HG03025 (cell line): ENCODE results near the gene BSX.

Source experiments
- ATAC-seq: cut with Tn5 transposase; IDR thresholded peaks from one replicate; pipeline ENCODE4 v1.9.1; 2021; ENCODE audit warnings: mild to moderate bottlenecking, moderate library complexity; ENCODE audit not compliant: unreplicated experiment, low FRiP score

Gene BSX

DNA sequence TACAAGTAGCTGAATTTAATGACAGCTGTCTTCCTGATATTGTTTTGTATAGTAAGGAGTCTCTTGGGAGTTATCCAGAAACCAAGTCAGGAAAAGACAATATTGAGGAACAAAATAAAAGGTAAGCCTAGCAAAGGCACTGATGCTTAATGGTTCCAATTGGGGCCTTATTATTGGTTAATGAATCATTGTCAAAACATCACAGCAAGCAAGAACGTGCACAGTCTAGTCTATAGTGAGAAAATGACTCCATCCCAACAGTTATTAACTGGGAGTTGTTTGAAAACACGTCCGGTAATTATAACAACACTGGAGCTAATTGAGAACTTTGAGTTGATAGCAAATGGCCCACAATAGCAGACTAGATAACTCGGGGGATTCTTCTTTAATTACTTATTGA is 17.7 kb downstream of the BSX start:
- no peak for ATAC-seq

DNA sequence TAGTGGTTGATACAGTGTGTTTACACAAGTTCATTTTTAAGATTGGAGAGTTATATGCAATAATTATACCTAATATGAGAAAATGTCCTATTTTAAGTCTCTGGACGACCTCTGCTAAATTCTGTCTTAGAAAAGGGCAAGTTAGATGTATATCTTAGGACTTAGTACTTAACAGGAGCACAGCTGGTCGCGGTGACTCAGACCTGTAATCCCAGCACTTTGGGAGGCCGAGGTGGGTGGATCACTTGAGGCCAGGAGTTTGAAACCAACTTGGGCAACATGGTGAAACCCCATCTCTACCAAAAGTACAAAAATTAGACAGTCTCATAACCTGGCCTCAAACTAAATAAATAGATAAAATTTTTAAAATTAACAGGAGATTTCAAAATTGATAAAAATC is 27.2 kb downstream of the BSX start:
- no peak for ATAC-seq

DNA sequence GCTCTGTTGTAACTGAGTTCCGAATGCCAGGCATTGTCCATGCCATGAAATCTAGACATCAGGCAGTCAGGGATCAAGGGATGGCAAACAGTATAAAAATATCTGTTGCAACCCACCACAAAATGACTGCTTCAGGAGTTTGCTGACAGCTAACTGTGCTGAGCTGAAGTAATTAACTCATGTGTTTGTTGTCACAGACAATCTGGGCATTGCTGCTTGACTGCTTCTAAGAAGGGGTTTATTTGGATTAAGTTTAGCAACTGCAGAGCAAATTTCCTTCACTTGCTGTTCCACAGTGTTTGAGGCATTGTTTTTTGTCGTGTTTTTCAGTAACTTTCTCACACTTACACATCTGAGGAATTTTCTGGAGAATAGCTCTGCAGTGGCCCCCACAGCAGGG is 30.4 kb downstream of the BSX start:
- no peak for ATAC-seq

DNA sequence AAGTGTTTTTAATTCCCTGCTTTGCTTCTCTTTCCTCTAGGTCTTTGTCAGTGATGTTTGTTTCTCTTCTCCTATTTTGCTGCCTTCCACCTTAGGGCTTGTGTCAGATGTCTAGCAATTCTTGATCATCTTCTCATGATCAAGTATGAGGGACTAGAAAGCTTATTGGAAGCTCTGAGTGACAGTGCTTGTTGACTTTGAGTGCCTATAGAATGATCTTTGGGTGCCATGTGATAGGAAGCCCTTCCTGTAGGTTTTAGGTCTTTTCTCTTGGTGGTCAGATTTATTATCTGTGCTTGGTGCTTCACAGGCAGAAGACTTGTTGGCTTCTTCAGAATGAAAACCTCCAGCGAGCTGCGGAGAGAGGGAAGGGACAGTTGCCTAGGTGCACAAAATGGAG is 43.1 kb downstream of the BSX start:
- ATAC-seq: no peak

DNA sequence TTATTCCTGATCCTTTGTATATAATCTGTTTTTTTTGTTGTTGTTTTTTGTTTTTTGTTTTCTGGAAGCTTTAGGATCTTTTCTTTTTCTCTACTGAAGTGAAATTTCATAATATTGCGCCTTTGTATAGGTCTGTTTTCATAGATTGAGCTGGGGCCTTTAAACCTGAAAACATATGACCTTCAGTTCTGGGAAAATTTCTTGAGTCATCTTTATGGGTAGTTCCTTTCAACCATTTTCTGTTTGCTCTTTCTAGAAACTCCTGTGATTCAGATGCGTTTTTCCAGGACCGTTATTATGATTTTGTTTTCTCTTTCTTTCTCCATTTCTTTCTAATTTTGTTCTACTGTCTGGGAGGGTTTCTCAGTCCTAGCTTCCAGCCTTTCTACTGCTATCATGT is 43.7 kb downstream of the BSX start:
- no peak for ATAC-seq

DNA sequence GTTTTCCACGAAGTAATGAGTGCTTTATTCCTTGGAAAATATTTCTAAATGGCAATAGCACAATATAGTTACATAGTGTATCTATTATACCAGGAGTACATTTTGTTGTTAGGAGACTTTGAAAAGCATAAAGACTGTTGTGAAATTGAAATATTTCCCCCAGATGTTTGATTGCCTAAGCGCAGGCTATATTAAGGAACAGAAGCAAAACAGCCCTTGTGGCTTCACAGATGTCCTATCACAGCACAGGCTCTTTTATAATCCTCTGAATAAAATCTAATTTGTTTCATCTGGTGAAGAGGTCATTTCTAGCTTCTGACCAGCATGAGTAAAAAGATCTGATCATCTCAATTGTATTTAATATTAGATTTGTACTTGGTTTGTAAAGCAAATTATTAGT is 48.2 kb downstream of the BSX start:
- no peak for ATAC-seq

DNA sequence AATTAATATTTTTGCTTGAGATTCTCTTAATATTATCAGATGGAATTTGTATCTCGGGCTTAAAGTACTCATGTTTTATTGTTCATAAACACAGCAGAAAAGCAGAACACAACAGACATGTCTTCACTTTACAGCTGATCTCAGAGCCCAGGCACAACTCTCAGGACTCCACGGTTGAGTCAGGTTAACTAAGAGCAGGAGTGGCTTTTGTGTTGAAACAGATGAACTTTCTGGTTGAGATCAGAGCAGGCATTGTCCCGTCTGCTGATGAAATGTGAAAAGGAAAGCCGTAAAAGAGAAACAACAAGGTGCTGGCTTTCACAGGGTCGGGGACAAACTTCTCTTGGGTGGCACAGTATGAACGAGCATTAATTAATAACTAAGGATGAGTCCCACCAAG is 50.1 kb downstream of the BSX start:
- ATAC-seq: no peak
